HL-60 (cell line): ENCODE data around the gene DHRSX.

Experiments used
- CTCF ChIP-seq: IDR thresholded peaks from one replicate; pipeline ENCODE4 v1.5.1; 2011; ENCODE audit warnings: low read length, control low read depth, inconsistent platforms; ENCODE audit not compliant: insufficient read depth
- GABPA ChIP-seq: IDR thresholded peaks from 2 replicates; pipeline ENCODE4 v1.6.1; 2012; ENCODE audit warnings: low read depth
- POLR2AphosphoS5 ChIP-seq: IDR thresholded peaks from 2 replicates; pipeline ENCODE4 v1.6.1; 2012; ENCODE audit warnings: low read depth
- REST ChIP-seq: IDR thresholded peaks from 2 replicates; pipeline ENCODE4 v1.6.1; 2012; ENCODE audit warnings: low read depth; ENCODE audit not compliant: insufficient replicate concordance
- SPI1 ChIP-seq: IDR thresholded peaks from 2 replicates; pipeline ENCODE4 v1.6.1; 2012; ENCODE audit warnings: low read depth, mild to moderate bottlenecking, borderline replicate concordance

GRCh38 chrX:2252331-2253065, 248.3 kb downstream of the DHRSX start:
- TF ChIP-seq CTCF (no peak), REST (no peak), POLR2AphosphoS5 (no peak), GABPA (no peak), SPI1 (no peak)
